ENCODE results near the gene HAGHL. TPM values are rescaled to one million over a fixed set of nuclear protein-coding genes. Genes with fewer than 3 reads are reported as not detected.

The HAGHL gene
- polyA plus RNA-seq, 1 donor (not counting 4 experiments of a cell fraction or from before 2014, with no cell fraction given), result 8.0 TPM

DNA sequence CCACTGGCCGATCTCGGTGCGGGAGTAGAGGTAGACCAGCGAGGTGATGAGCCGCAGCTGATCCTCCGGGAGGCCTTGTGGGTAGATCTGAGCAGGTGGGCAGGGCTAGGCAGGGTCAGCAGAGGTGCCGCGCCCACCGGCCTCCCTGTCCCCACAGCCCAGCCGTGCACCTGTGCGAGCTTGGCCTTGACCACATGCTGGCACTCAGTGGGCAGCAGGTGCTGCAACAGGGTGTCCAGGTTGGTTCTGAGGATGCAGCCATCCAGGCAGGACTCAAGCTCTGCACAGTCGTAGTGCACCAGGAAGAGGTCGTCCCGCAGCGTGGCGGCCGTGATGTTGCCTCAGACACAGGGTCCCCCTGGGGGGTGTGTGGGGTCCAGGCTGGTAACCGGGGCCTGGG is 46.1 kb downstream of the HAGHL start:
- no peaks in the 10 kb centered on the region for H3K79me2 ChIP-seq (ENCODE audit: control insufficient read depth, insufficient read depth, low read length)
- H2AFZ ChIP-seq (ENCODE audit: control insufficient read depth, low read length), result no peak overlapping the region
- no peak overlapping the region for H3K4me3 ChIP-seq (ENCODE audit: control insufficient read depth in 2 of 3, extremely low read depth in 1 of 3, insufficient read depth in 2 of 3, low read depth in 1 of 3, low read length in 3 of 3)
- no peaks in the 10 kb centered on the region for H3K36me3 ChIP-seq (ENCODE audit: control insufficient read depth in 2 of 2, extremely low read depth in 1 of 2, insufficient read depth in 2 of 2, low read length in 2 of 2)
- H3K27me3 ChIP-seq (ENCODE audit: control insufficient read depth, extremely low read depth, insufficient read depth, low read length), result no peaks in the 10 kb centered on the region
- DNase-seq (ENCODE audit: low read depth, low spot score) (no peak), FAIRE-seq (no peak)
- dilution Hi-C loops (cut with MboI; ENCODE audit: extremely low pct_ligation_motif_present, low sequenced_read_pairs), result no loop called here
- H3K9ac ChIP-seq (ENCODE audit: control insufficient read depth, extremely low read depth, insufficient read depth, low read length), result no peak overlapping the region
- no peaks in the 10 kb centered on the region for H4K20me1 ChIP-seq (ENCODE audit: control insufficient read depth, extremely low read depth, insufficient read depth, low read length)
- H3K9me1 ChIP-seq (ENCODE audit: control insufficient read depth, extremely low read depth, insufficient read depth, low read length), result no peaks in the 10 kb centered on the region
- H3K4me2 ChIP-seq (ENCODE audit: control insufficient read depth, extremely low read depth, insufficient read depth, low read depth, low read length), result no peak overlapping the region
- peaks cover 4% of the 10 kb centered on the region for H3K4me1 ChIP-seq (ENCODE audit: control insufficient read depth, extremely low read depth, insufficient read depth, low read length)
- TF ChIP-seq EZH2 (IDR thresholded peaks at IDR 0.05; ENCODE audit: low read length), result no peak
- TF ChIP-seq, protein P1, sequence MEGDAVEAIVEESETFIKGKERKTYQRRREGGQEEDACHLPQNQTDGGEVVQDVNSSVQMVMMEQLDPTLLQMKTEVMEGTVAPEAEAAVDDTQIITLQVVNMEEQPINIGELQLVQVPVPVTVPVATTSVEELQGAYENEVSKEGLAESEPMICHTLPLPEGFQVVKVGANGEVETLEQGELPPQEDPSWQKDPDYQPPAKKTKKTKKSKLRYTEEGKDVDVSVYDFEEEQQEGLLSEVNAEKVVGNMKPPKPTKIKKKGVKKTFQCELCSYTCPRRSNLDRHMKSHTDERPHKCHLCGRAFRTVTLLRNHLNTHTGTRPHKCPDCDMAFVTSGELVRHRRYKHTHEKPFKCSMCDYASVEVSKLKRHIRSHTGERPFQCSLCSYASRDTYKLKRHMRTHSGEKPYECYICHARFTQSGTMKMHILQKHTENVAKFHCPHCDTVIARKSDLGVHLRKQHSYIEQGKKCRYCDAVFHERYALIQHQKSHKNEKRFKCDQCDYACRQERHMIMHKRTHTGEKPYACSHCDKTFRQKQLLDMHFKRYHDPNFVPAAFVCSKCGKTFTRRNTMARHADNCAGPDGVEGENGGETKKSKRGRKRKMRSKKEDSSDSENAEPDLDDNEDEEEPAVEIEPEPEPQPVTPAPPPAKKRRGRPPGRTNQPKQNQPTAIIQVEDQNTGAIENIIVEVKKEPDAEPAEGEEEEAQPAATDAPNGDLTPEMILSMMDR (optimal IDR thresholded peaks at IDR 0.05 in 1 of 3, IDR thresholded peaks at IDR 0.05 in 1 of 3, conservative IDR thresholded peaks at IDR 0.05 in 1 of 3; ENCODE audit: extremely low read depth in 1 of 3, insufficient read depth in 2 of 3, low read length in 3 of 3), result no peak
- H3K27ac ChIP-seq (ENCODE audit: control insufficient read depth, insufficient read depth, low read length), result no peak overlapping the region
- no peaks in the 10 kb centered on the region for H3K9me3 ChIP-seq (ENCODE audit: control insufficient read depth, low read depth, low read length)

GRCh38 chr16:774086-775001 is 47.4 kb downstream of the HAGHL start:
- H3K27me3 ChIP-seq (ENCODE audit: control insufficient read depth, extremely low read depth, insufficient read depth, low read length), result no peaks in the 10 kb centered on the region
- no peaks in the 10 kb centered on the region for H3K36me3 ChIP-seq (ENCODE audit: control insufficient read depth in 2 of 2, extremely low read depth in 1 of 2, insufficient read depth in 2 of 2, low read length in 2 of 2)
- peaks cover 6% of the 10 kb centered on the region for H3K4me1 ChIP-seq (ENCODE audit: control insufficient read depth, extremely low read depth, insufficient read depth, low read length)
- DNase-seq (ENCODE audit: low read depth, low spot score) (no peak), FAIRE-seq (no peak)
- H3K4me2 ChIP-seq (ENCODE audit: control insufficient read depth, extremely low read depth, insufficient read depth, low read depth, low read length), result no peak overlapping the region
- no peak overlapping the region for H2AFZ ChIP-seq (ENCODE audit: control insufficient read depth, low read length)
- no peaks in the 10 kb centered on the region for H3K9me1 ChIP-seq (ENCODE audit: control insufficient read depth, extremely low read depth, insufficient read depth, low read length)
- no peaks in the 10 kb centered on the region for H3K9me3 ChIP-seq (ENCODE audit: control insufficient read depth, low read depth, low read length)
- no peak overlapping the region for H3K4me3 ChIP-seq (ENCODE audit: control insufficient read depth in 2 of 3, extremely low read depth in 1 of 3, insufficient read depth in 2 of 3, low read depth in 1 of 3, low read length in 3 of 3)
- no peaks in the 10 kb centered on the region for H4K20me1 ChIP-seq (ENCODE audit: control insufficient read depth, extremely low read depth, insufficient read depth, low read length)
- no peak overlapping the region for H3K9ac ChIP-seq (ENCODE audit: control insufficient read depth, extremely low read depth, insufficient read depth, low read length)
- no peaks in the 10 kb centered on the region for H3K79me2 ChIP-seq (ENCODE audit: control insufficient read depth, insufficient read depth, low read length)
- dilution Hi-C loops (cut with MboI; ENCODE audit: extremely low pct_ligation_motif_present, low sequenced_read_pairs), result no loop called here
- no peak overlapping the region for H3K27ac ChIP-seq (ENCODE audit: control insufficient read depth, insufficient read depth, low read length)
- no peak for TF ChIP-seq EZH2 (IDR thresholded peaks at IDR 0.05; ENCODE audit: low read length)
- TF ChIP-seq, protein P1 (optimal IDR thresholded peaks at IDR 0.05 in 1 of 3, IDR thresholded peaks at IDR 0.05 in 1 of 3, conservative IDR thresholded peaks at IDR 0.05 in 1 of 3; ENCODE audit: extremely low read depth in 1 of 3, insufficient read depth in 2 of 3, low read length in 3 of 3), result no peak

Data from keratinocyte (primary cell).